Measurements from ENCODE around the gene SORCS2.

SORCS2 gene

GRCh38 chr4:7341491-7342222 is 149.3 kb downstream of the SORCS2 start:
- in situ Hi-C loops (cut with MboI; ENCODE audit: low sequenced_read_pairs, unreplicated experiment), result no loop called here
- TF ChIP-seq, protein P1, sequence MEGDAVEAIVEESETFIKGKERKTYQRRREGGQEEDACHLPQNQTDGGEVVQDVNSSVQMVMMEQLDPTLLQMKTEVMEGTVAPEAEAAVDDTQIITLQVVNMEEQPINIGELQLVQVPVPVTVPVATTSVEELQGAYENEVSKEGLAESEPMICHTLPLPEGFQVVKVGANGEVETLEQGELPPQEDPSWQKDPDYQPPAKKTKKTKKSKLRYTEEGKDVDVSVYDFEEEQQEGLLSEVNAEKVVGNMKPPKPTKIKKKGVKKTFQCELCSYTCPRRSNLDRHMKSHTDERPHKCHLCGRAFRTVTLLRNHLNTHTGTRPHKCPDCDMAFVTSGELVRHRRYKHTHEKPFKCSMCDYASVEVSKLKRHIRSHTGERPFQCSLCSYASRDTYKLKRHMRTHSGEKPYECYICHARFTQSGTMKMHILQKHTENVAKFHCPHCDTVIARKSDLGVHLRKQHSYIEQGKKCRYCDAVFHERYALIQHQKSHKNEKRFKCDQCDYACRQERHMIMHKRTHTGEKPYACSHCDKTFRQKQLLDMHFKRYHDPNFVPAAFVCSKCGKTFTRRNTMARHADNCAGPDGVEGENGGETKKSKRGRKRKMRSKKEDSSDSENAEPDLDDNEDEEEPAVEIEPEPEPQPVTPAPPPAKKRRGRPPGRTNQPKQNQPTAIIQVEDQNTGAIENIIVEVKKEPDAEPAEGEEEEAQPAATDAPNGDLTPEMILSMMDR (IDR thresholded peaks at IDR 0.05; ENCODE audit: borderline replicate concordance, control extremely low read depth, extremely low read depth, insufficient read depth, missing control alignments), result no peak
- no peak for DNase-seq (ENCODE audit: low spot score)

DNA sequence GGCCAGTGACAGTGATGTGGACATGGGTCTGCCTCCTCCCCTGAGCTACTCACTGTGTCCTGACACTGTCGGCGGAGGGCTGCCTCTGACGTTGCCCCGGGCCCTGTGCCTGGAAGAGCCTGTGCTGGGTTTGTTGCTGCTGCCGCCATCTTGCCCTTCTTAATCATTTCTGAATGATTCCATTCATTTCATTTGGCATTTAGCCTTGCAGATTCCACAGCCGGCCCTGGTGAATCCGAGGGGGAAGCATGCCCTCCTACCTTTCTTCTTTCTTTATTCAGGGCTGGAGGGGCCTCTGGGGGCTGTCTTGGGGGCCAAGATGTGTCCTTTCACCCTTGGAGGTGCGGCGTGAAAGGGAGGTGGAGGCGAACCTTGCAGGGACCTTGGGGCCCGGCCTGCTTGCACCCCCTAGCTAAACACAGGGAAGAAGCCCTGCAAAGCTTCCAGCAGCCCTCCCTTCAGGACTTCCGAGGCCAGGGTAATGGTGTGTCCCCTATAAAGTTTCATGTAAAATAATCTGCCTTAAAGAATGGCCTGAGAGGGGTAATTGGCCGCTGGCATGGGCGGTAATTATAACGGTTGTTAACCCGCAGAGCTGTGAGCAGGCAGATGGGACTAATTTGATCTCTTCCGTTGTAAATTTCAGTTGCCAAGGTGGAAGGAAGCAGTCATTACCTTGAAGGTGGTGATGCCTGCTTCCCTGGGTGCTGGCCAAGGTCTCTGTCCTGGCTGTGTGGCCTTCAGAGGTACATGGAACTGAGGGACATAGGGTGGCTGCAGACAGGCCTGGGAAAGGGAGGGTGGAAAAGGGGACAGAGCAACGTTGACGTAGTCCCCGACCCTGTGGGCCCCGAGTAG is 150.1 kb downstream of the SORCS2 start:
- TF ChIP-seq, protein P1 (IDR thresholded peaks at IDR 0.05; ENCODE audit: borderline replicate concordance, control extremely low read depth, extremely low read depth, insufficient read depth, missing control alignments), result no peak
- in situ Hi-C loops (cut with MboI; ENCODE audit: low sequenced_read_pairs, unreplicated experiment), result no loop called here
- no peak for DNase-seq (ENCODE audit: low spot score)

- TF ChIP-seq, protein P1 (IDR thresholded peaks at IDR 0.05; ENCODE audit: borderline replicate concordance, control extremely low read depth, extremely low read depth, insufficient read depth, missing control alignments), result no peak
- in situ Hi-C loops (cut with MboI; ENCODE audit: low sequenced_read_pairs, unreplicated experiment), result no loop called here
- no peak for DNase-seq (ENCODE audit: low spot score)
These were observed 150.8 kb downstream of the SORCS2 start for GRCh38 chr4:7343081-7343655.

DNA sequence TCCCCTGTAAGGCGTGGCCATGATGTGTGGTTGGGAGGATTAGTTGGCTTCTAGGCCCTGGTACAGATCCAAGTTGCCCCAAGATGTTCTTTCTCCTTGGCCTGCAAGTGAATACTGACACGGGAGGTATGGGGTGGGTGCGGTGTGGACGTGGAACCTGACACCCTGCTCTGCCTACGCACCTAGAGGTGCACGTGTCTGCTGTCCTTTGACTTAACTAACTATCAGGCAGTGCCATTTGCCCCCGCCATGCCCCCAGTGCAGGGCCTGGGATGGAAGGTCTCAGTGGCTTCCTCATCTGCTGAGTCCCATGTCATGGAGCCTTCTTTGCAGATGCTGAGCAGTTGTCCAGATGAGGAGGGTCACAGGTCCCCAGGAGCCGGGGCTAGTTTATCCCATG is 151.6 kb downstream of the SORCS2 start:
- in situ Hi-C loops (cut with MboI; ENCODE audit: low sequenced_read_pairs, unreplicated experiment), result no loop called here
- TF ChIP-seq, protein P1 (IDR thresholded peaks at IDR 0.05; ENCODE audit: borderline replicate concordance, control extremely low read depth, extremely low read depth, insufficient read depth, missing control alignments), result no peak

DNA sequence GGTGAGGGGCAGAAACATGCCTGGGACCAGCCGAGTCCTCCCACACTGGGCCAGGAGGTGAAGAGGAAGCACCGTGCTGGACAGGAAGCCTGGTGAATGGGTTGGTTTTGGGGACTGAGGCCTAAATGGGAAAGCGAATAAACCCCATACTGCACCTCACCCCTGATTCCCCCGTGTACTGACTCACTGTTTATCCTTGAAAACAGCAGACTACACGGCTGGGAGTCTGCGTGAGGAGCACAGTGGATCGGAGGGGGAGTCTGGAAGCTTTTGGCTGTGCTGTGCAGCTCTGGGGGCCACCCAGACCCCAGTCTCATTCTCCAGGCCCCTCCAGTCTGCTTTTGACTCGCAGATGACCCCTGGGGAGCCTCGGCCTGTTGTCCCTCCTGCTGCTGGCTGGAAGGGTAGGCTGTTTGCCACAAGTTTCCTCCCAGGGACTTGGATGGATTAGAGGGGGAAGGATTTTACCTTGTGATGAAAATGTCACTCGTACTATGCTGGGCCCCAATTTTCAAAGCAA is 152.4 kb downstream of the SORCS2 start:
- TF ChIP-seq, protein P1 (IDR thresholded peaks at IDR 0.05; ENCODE audit: borderline replicate concordance, control extremely low read depth, extremely low read depth, insufficient read depth, missing control alignments), result no peak
- in situ Hi-C loops (cut with MboI; ENCODE audit: low sequenced_read_pairs, unreplicated experiment), result no loop called here
- DNase-seq (ENCODE audit: low spot score), result no peak

More for the DNA sequence above, 151.6 kb downstream of the SORCS2 start:
- DNase-seq (ENCODE audit: low spot score), result no peak

DNA sequence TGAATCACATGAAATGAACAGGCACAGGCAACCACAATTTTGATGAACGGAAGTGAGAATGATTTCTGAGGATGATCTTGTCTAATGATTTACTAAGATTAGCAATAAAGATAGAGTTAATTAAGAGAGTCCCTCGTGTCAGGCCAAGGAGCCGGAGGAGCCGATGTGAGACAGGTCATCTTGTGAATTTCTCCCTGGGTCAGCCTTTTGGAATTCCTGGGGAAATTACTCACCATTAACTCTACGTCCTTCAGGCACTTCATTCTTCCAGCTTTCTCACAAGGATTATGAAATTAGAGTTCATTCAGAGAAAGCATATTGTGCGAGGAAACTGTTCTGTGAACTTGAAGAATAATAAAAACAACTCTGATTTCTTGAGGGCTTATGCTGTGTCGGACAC is 155.6 kb downstream of the SORCS2 start:
- DNase-seq (ENCODE audit: low spot score), result no peak
- TF ChIP-seq, protein P1 (IDR thresholded peaks at IDR 0.05; ENCODE audit: borderline replicate concordance, control extremely low read depth, extremely low read depth, insufficient read depth, missing control alignments), result no peak
- in situ Hi-C loops (cut with MboI; ENCODE audit: low sequenced_read_pairs, unreplicated experiment), result no loop called here

All from GM13976 (cell line).